Measurements from ENCODE around the gene MRGPRX3. TPM values are rescaled to one million over a fixed set of nuclear protein-coding genes. Genes with fewer than 3 reads are reported as not detected.

The MRGPRX3 gene
- total RNA-seq, 4 donors from 2014 or later: 0.38 TPM; not detected in 3

DNA sequence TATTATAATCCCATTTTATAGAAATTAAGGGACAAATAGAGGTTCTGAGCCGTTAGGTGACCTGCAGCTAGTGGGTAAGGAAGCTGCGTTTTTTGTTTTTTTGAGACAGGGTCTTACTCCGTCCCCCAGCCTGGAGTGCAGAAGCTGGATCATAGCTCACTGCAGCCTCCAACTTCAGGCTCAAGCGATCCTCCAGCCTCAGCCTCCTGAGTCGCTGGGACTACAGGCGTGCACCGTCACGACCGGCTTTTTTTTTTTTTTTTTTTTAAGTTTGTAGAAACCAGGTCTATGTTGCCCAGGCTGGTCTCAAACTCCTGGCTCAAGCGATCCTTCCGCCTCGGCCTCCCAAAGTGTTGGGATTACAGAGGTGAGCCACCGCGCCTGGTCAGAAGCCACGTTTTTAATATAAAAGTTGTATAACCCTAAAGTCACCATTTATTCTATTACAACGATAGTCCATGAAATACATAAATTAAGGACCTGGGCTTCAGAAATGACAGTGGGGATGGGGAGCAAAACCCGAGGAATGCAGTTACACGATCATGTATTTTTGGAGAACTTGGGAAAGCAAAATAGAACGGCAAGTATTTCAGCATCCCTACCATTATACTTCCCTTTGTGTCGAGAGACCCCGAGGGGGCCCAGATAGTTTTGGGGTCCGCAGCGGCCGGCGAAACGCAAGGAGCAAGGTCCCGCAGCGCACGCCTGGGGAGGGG is 27.1 kb upstream of the MRGPRX3 start:
- intact Hi-C loops (cut with DNase I; ENCODE audit: low total_unique reads): loop anchor here (10.0 kb wide), 1 partner anchor 100 kb away; no protein-coding TSS in a partner anchor
- WGBS, 2 donors: 22 to 23% methylated on average over 29 of the region's 29 CpGs
- no peak for DNase-seq (ENCODE audit: low spot score in 2 of 2)
- H3K4me3 ChIP-seq (ENCODE audit: low read depth, poor library complexity, severe bottlenecking): peak overlapping the region; percentile 93
- TF ChIP-seq POLR2A (IDR thresholded peaks at IDR 0.05) (no peak), CTCF (IDR thresholded peaks at IDR 0.05) (no peak)

DNA sequence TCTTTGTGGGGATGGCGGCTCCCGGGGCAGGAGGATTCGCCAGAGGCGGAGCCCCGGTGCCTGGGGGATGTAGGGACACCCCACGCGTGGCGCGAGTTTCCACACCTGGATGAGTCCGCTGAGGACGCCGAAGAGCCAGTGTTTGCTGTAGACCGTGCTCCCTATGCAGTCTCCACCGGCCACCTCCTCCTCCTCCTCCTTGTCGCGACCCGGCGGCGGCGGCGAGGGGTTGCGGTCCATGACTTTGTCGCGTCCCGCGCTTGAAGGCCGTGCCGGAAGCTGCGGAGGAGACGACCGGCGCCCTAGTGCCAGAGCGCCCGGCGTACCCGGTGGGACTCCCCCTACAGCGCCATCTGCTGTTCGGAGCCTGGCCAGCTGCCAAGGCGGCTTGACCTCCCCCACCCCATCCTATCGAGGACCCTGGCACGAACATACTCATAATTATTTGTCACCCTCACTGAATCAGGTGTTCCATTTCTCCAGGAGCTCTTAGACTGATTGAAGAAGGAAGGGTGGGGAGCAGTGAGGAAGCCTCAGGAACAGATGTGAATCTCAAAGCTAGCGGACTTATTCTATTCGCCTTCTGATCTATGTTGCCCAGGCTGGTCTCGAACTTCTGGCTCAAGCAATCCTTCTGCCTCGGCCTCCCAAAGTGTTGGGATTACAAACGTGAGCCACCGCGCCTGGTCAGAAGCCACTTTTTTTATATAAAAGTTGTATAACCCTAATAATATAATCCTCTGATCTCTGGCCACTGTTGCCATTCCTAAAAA is 26.4 kb upstream of the MRGPRX3 start, which contains the start of gene SAAL1:
TSS of gene SAAL1 (minus strand) at position 281 of the 773 bp plus-strand sequence. CDS start at position 240, 41 bp downstream.
- no peak for TF ChIP-seq POLR2A (IDR thresholded peaks at IDR 0.05)
- TF ChIP-seq CTCF (IDR thresholded peaks at IDR 0.05): no peak
- intact Hi-C loops (cut with DNase I; ENCODE audit: low total_unique reads): loop anchor here (10.0 kb wide), 1 partner anchor 101 kb away; no protein-coding TSS in a partner anchor
- 4 to 6% methylated on average over 32 to 48 of the region's 48 CpGs for WGBS, 2 donors
- DNase-seq (ENCODE audit: low spot score in 2 of 2): peak; percentile 65 to 95
- peak within 1 kb of the TSS; percentile 93 for H3K4me3 ChIP-seq (ENCODE audit: low read depth, poor library complexity, severe bottlenecking)

- no peak overlapping the region for H3K4me3 ChIP-seq (ENCODE audit: low read depth, poor library complexity, severe bottlenecking)
- DNase-seq (ENCODE audit: low spot score in 2 of 2): no peak
- no peak for TF ChIP-seq CTCF (IDR thresholded peaks at IDR 0.05)
- TF ChIP-seq POLR2A (IDR thresholded peaks at IDR 0.05): no peak
- intact Hi-C loops (cut with DNase I; ENCODE audit: low total_unique reads): loop anchor here (10.0 kb wide), 1 partner anchor 102 kb away; no protein-coding TSS in a partner anchor
- WGBS, 2 donors: 60 to 70% methylated on average over 9 of the region's 9 CpGs
These were observed 25.7 kb upstream of the MRGPRX3 start for GRCh38 chr11:18106688-18107087.

- no peak overlapping the region for H3K4me3 ChIP-seq (ENCODE audit: low read depth, poor library complexity, severe bottlenecking)
- no peak for DNase-seq (ENCODE audit: low spot score in 2 of 2)
- intact Hi-C loops (cut with DNase I; ENCODE audit: low total_unique reads): loop anchor here (10.0 kb wide), 1 partner anchor 103 kb away; no protein-coding TSS in a partner anchor
- TF ChIP-seq CTCF (IDR thresholded peaks at IDR 0.05) (no peak), POLR2A (IDR thresholded peaks at IDR 0.05) (no peak)
- WGBS, 2 donors: 68 to 70% methylated on average over 3 of the region's 3 CpGs
These were observed 24.1 kb upstream of the MRGPRX3 start for GRCh38 chr11:18108254-18108653.

DNA sequence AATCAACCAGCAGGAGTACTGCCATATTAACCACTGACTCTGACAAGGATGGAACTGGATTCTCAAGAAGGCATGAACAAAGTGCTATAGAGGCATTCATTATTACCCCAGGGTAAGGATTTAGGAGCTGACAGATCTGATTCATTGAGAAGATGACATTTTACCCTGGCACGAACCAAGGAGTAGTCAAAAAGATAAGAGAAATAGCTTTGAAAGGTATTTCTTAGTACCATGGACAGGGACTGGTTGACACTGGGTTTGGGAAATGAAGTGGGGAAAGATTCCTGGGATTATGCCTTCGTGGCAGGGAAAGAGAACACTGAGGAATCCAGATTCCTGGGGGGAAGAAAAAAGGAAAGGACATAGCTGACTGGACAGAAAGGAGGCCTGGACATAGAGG is 21.4 kb upstream of the MRGPRX3 start:
- no peak for DNase-seq (ENCODE audit: low spot score in 2 of 2)
- no peak overlapping the region for H3K4me3 ChIP-seq (ENCODE audit: low read depth, poor library complexity, severe bottlenecking)
- intact Hi-C loops (cut with DNase I; ENCODE audit: low total_unique reads): no loop called here
- TF ChIP-seq CTCF (IDR thresholded peaks at IDR 0.05) (no peak), POLR2A (IDR thresholded peaks at IDR 0.05) (no peak)
- 13 to 25% methylated on average over 2 of the region's 2 CpGs for WGBS, 2 donors

Measured in lower leg skin (tissue), 4 donors.